ENCODE results near the gene ZFAND4. TPM values are rescaled to one million over a fixed set of nuclear protein-coding genes. Genes with fewer than 3 reads are reported as not detected.

The ZFAND4 gene
- total and polyA plus RNA-seq, 2 donors (not counting 3 experiments of a cell fraction or from before 2014, with no cell fraction given) = 1.5 to 7.8 TPM

DNA sequence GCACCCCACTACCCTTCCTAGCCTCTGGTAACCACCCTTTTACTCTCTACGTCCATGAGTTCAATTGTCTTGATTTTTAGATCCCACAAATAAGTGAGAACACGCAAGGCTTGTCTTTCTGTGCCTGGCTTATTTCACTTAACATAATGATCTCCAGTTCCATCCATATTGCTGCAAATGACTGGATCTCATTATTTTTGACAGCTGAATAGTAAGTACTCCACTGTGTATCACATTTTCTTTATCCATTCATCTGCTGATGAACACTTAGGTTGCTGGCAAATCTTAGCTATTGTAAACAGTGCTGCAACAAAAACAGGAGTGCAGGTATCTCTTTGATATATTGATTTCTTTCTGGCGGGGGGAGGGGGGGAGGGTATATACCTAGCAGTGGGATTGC is 106.2 kb downstream of the ZFAND4 start:
- Histone ChIP-seq H3K27me3 (ENCODE audit: control insufficient read depth in 2 of 2, insufficient read depth in 2 of 2, low read length in 2 of 2) (no peaks in the 10 kb centered on the region), H3K36me3 (ENCODE audit: control insufficient read depth in 2 of 2, extremely low read depth in 1 of 2, insufficient read depth in 2 of 2, low read length in 2 of 2) (no peaks in the 10 kb centered on the region), H3K4me2 (ENCODE audit: insufficient read depth, low read length) (no peak overlapping the region), H3K9ac (replicated peaks; ENCODE audit: extremely low read depth, insufficient read depth, low read length) (no peak overlapping the region), H3K4me1 (ENCODE audit: control insufficient read depth, extremely low read depth, insufficient read depth, low read length) (no peaks in the 10 kb centered on the region), H3K9me3 (replicated peaks; ENCODE audit: control insufficient read depth, insufficient read depth, low read length) (no peaks in the 10 kb centered on the region), H3K4me3 (replicated peaks in 1 of 3; ENCODE audit: insufficient read depth in 1 of 3, low read depth in 1 of 3, low read length in 3 of 3) (no peak overlapping the region), H3K79me2 (ENCODE audit: control insufficient read depth, insufficient read depth, low read length) (no peaks in the 10 kb centered on the region), H3K9me1 (replicated peaks; ENCODE audit: control insufficient read depth, extremely low read depth, insufficient read depth, low read length) (no peaks in the 10 kb centered on the region), H2AFZ (ENCODE audit: low read depth, low read length) (no peak overlapping the region), H3K27ac (ENCODE audit: insufficient read depth, low read depth, low read length) (no peak overlapping the region), H4K20me1 (replicated peaks; ENCODE audit: control insufficient read depth, extremely low read depth, insufficient read depth, low read length) (no peaks in the 10 kb centered on the region)
- DNase-seq (ENCODE audit: low read depth, low spot score) (no peak), FAIRE-seq (no peak)
- TF ChIP-seq POLR2A (IDR thresholded peaks at IDR 0.05; ENCODE audit: low read depth, low read length) = no peak
- ChIA-PET CTCF (no interaction called here), POLR2A (no interaction called here)
- intact Hi-C loops (cut with micrococcal nuclease) (no loop called here), dilution Hi-C loops (cut with MboI; ENCODE audit: extremely low pct_ligation_motif_present, low sequenced_read_pairs) (no loop called here)
- BruUV-seq (replicated peaks) = no TSS peak

Other genes starting within 250 kb of the ZFAND4 start
- 43.3 and 48.6 TPM in 2 replicates for gene WASHC2C, start 54.5 kb upstream of the ZFAND4 start, total RNA-seq
- gene WASHC2C, start 54.5 kb upstream of the ZFAND4 start, polyA plus RNA-seq = 11.1 and 13.9 TPM in 2 replicates
- 16.2 and 18.2 TPM in 2 replicates for gene AGAP4, start 174.7 kb upstream of the ZFAND4 start, total RNA-seq
- 11.4 and 12.7 TPM in 2 replicates for gene AGAP4, start 174.7 kb upstream of the ZFAND4 start, polyA plus RNA-seq